HG03575 (cell line): ENCODE results near the gene DENND1A.
"Not testable (repeated sequence)": the region's sequence is repeated elsewhere in the genome, so short reads cannot be mapped to it uniquely, and the experiment has no call there.

ENCODE experiments used
- ATAC-seq: cut with Tn5 transposase; IDR thresholded peaks from one replicate; pipeline ENCODE4 v1.9.1; 2021; ENCODE audit not compliant: unreplicated experiment, insufficient number of reproducible peaks, low FRiP score; ENCODE audit errors: extremely low read depth

DENND1A gene

DNA sequence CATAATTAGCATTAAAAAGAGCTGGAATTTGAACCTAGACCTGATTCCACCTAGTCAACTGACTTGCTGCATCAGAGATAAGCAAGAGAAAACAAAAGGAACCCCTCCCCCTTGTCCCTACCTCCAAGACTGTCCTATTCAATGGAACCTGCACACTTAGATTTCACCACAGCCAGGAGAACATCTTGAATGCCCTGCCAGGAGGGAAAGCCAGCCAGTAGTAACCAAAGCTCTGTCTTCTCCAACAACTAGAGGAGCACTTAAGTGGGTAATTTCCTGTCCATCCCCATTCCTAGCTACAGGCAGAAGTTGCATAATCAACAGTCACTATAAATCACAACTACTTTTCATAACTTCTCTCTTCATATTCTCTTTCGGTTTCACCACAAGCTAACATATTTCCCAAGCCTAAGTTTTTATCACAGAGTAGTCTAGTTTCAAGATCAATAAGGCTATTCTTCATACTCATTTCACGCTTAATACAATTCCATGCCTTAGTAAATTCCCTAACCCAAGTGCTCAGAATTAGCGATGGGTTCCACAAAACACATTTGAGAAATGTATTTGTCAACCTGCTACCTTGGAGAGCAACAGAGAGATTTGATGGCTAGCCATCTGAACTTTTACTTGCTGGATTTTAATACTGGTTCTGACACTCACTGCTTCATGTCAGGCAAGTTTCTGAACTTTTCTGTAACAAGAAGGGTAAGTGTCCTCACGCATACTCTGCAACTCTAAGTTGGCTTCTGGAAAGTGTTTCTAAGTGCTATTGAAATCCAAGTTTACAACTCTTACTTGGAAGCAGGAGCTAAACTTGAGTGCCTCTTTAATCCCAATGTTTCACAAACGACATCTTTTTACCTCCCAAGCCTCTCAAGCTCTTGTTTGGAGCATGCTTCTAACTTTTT is 2.0 kb downstream of the DENND1A start:
- no peak for ATAC-seq

GRCh38 chr9:123926941-123927340 is 3.0 kb downstream of the DENND1A start:
- no peak for ATAC-seq

- ATAC-seq, result no peak
Observed at GRCh38 chr9:123925819-123926218, 4.1 kb downstream of the DENND1A start.

- ATAC-seq, result no peak
Observed at GRCh38 chr9:123925161-123925560, 4.8 kb downstream of the DENND1A start.

- ATAC-seq, result no peak
Observed at GRCh38 chr9:123924727-123925126, 5.2 kb downstream of the DENND1A start.

DNA sequence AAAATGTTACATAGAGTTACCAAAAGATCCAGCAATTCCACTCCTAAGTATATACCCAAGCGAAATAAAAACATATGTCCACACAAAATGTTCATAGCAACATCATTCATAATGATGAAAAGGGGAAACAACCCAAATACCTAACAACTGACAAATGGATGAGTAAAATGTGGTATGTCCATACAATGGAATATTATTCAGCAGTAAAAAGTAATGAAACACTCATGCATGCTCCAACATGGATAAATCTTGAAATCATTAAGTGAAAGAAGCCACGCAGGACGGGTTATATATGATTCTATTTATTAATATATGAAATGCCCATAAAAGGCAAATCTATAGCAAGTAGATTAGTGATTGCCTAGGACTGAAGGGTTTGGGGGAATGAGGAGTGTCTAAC is 6.0 kb downstream of the DENND1A start:
- ATAC-seq, result no peak

DNA sequence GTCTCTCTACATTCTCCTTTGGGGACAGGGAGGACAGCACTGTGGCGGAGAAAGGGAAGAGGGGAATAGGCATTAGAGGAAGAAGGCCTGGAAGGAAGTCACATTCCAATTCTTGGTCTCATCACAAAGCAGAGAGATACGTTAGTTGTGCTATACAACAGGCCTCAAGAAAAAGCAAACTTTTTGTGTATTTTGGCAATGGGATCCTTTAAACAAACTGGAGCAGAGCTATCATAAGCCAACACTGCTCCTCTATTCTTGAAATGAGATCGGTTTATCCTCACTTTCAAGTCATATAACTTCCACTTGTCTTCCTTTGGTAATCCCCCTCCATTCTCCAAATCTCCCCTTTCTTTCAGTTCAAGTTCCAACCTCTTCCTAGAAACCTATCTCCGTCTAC is 6.5 kb downstream of the DENND1A start:
- ATAC-seq, result no peak

GRCh38 chr9:123922911-123923310 is 7.0 kb downstream of the DENND1A start:
- ATAC-seq, result no peak

- no peak for ATAC-seq
Observed at GRCh38 chr9:123922431-123922830, 7.5 kb downstream of the DENND1A start.

DNA sequence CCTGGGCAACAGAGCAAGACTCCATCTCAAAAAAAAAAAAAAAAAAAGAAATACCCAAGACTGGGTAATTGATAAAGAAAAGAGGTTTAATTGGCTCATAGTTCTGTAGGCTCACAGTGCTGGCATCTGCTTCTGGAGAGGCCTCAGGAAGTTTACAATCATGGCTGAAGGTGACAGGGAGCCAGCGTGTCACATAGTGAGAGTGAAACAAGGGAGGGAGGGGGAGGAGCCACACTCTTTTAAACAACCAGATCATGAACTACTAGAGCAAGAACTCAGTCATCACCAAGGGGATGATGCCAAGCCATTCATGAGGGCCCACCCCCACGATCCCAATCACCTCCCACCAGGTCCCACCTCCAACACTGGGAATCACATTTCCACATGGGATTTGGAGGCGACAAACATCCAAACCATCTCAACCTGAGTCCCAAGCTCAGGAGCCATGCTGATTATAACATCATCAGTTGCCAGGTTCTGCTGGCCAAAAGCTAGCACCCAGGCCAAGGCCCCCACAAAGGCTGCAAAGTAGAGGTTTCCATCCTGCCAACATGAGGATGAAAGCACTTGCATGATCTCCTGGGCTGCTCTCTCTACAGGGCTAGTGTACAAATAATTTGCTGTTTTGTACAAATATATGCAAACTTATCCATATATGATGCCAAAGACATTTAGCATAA is 15.3 kb downstream of the DENND1A start:
- no peak for ATAC-seq

- ATAC-seq, result no peak
Observed at GRCh38 chr9:123912167-123912897, 17.6 kb downstream of the DENND1A start.

DNA sequence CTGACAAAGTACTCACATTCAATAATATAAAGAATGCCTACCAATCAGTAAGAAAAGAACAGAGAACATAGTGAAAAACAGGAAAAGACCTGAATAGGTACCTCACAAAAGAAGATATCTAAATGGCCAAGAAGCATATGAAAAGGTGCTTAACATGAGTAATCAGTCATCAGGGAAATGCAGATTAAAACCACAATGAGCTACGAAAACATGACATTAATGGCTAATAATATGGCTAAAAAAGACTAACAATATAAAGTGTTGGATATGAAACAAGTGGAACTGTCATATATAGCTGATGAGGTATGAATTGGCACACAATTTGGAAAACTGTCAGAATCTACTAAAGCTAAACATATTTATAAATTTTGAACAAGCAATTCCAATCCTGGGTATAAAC is 18.9 kb downstream of the DENND1A start:
- no peak for ATAC-seq

DNA sequence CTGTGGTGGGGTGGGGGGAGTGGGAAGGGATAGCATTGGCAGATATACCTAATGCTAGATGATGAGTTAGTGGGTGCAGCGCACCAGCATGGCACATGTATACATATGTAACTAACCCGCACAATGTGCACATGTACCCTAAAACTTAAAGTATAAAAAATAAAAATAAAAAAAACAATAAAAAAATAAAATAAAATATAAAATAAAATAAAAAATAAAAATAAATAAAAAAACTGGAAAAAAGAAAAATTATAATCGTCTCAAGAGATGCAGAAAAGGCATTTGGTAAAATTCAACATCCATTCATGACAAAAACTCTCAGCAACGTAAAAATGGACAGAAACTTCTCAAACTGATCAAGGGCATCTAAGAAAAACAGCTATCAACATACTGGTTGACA is 20.7 kb downstream of the DENND1A start:
- not testable (repeated sequence) for ATAC-seq

DNA sequence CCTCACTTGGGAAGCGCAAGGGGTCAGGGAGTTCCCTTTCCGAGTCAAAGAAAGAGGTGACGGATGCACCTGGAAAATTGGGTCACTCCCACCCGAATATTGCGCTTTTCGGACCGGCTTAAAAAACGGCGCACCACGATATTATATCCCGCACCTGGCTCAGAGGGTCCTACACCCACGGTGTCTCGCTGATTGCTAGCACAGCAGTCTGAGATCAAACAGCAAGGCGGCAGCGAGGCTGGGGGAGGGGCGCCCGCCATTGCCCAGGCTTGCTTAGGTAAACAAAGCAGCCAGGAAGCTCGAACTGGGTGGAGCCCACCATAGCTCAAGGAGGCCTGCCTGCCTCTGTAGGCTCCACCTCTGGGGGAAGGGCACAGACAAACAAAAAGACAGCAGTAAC is 26.4 kb downstream of the DENND1A start:
- not testable (repeated sequence) for ATAC-seq

GRCh38 chr9:123894822-123895221 is 35.1 kb downstream of the DENND1A start:
- no peak for ATAC-seq

GRCh38 chr9:123893831-123894460 is 36.0 kb downstream of the DENND1A start:
- no peak for ATAC-seq

GRCh38 chr9:123893115-123893514 is 36.8 kb downstream of the DENND1A start:
- no peak for ATAC-seq

GRCh38 chr9:123887837-123888236 is 42.1 kb downstream of the DENND1A start:
- no peak for ATAC-seq

GRCh38 chr9:123885834-123886233 is 44.1 kb downstream of the DENND1A start:
- not testable (repeated sequence) for ATAC-seq
